ENCODE data around the gene CEND1. TPM values are rescaled to one million over a fixed set of nuclear protein-coding genes. Genes with fewer than 3 reads are reported as not detected.

The CEND1 gene
- total and polyA plus RNA-seq, 2 of the 4 experiments (the other 2 are of a cell fraction) = 0.90 to 4.0 TPM

GRCh38 chr11:801097-801780 is 11.3 kb upstream of the CEND1 start:
- Histone ChIP-seq H3K79me1 (ENCODE audit: low read depth in 1 of 2, low read length in 2 of 2) (peaks cover 2 to 34% of the 10 kb centered on the region in 2 experiments; a peak in 3 of 4 replicates), H2AFZ (replicated peaks; ENCODE audit: low read length, poor library complexity) (no peak overlapping the region), H3K9me3 (ENCODE audit: control insufficient read depth, insufficient read depth, low read length) (no peaks in the 10 kb centered on the region), H4K91ac (ENCODE audit: insufficient read depth, low read depth, low read length) (no peak overlapping the region), H3K9me1 (ENCODE audit: insufficient read depth, low read length) (peaks cover 3% of the 10 kb centered on the region; the same call in 1 of the 2 replicates), H2BK5ac (ENCODE audit: low read depth, low read length, poor library complexity, severe bottlenecking) (no peak overlapping the region), H3K4ac (ENCODE audit: low read depth, low read length) (no peak overlapping the region), H3K23ac (ENCODE audit: low read depth, low read length) (no peak overlapping the region), H3K4me2 (ENCODE audit: low read depth, low read length) (no peak overlapping the region), H4K8ac (ENCODE audit: low read depth in 2 of 2, low read length in 2 of 2) (no peak overlapping the region), H3K18ac (ENCODE audit: low read depth, low read length) (no peak overlapping the region), H2AK9ac (replicated peaks; ENCODE audit: low read depth, low read length, poor library complexity) (no peak overlapping the region), H3K36me3 (ENCODE audit: control insufficient read depth, insufficient read depth, low read length) (peaks cover 26% of the 10 kb centered on the region), H4K20me1 (ENCODE audit: insufficient read depth, low read length) (peaks cover 17% of the 10 kb centered on the region), H2AK5ac (ENCODE audit: low read depth, low read length) (no peak overlapping the region), H3K27me3 (ENCODE audit: control insufficient read depth, insufficient read depth, low read length) (no peaks in the 10 kb centered on the region), H3K56ac (ENCODE audit: extremely low read depth, insufficient read depth, low read length) (no peak overlapping the region), H2BK20ac (ENCODE audit: low read depth, low read length) (no peak overlapping the region), H3K9ac (ENCODE audit: low read depth, low read length) (no peak overlapping the region), H3K4me3 (ENCODE audit: insufficient read depth, low read depth, low read length) (no peak overlapping the region), H2BK120ac (ENCODE audit: low read depth, low read length) (no peak overlapping the region), H3K4me1 (ENCODE audit: control insufficient read depth, insufficient read depth, low read length) (peaks cover 25% of the 10 kb centered on the region), H2BK15ac (ENCODE audit: low read depth, low read length) (no peak overlapping the region), H3K14ac (replicated peaks; ENCODE audit: low read depth, low read length) (no peak overlapping the region), H4K5ac (ENCODE audit: low read depth, low read length) (no peak overlapping the region), H3K27ac (ENCODE audit: insufficient read depth, low read length) (no peak overlapping the region)
- intact Hi-C loops (cut with micrococcal nuclease) (no loop called here), in situ Hi-C loops (cut with MboI; ENCODE audit: low sequenced_read_pairs) (no loop called here), dilution Hi-C loops (cut with HindIII; ENCODE audit: low sequenced_read_pairs, unreplicated experiment) (no loop called here)
- ChIA-PET POLR2A (ENCODE audit: unreplicated experiment) (no interaction called here), CTCF (no interaction called here)
- DNase-seq = no peak
- WGBS, 2 experiments (ENCODE audit: extremely low coverage in 2 of 2, insufficient read length in 1 of 2) = 98% methylated on average over 9 of the region's 20 CpGs; no CpG with 5 or more reads in 1 of the 2 experiments
- no peak for ATAC-seq (ENCODE audit: low read depth)
- TF ChIP-seq RAD21 (IDR thresholded peaks at IDR 0.05; ENCODE audit: low read length) (no peak), NFE2L2 (IDR thresholded peaks at IDR 0.05; ENCODE audit: low read depth, low read length) (no peak), RCOR1 (IDR thresholded peaks at IDR 0.05; ENCODE audit: insufficient replicate concordance, low read length) (no peak), CTCF (conservative IDR thresholded peaks at IDR 0.05; ENCODE audit: low read depth, low read length) (no peak), CHD1 (IDR thresholded peaks at IDR 0.05; ENCODE audit: low read depth, low read length) (no peak), MAFK (IDR thresholded peaks at IDR 0.05; ENCODE audit: low read depth, low read length) (no peak), POLR2A (IDR thresholded peaks at IDR 0.05; ENCODE audit: low read depth, low read length) (no peak)
- no TSS peak for BruUV-seq (replicated peaks)

Data from IMR-90 (cell line).